GM18861 (cell line): ENCODE results near the gene H2AZ2.
A peak's percentile ranks its signal among the peaks of the same experiment; 100 is the strongest.
"Not testable (repeated sequence)": the region's sequence is repeated elsewhere in the genome, so short reads cannot be mapped to it uniquely, and the experiment has no call there.

Source experiments
- ATAC-seq: cut with Tn5 transposase; IDR thresholded peaks from one replicate; pipeline ENCODE4 v1.9.1; 2021; ENCODE audit not compliant: unreplicated experiment

Gene H2AZ2

DNA sequence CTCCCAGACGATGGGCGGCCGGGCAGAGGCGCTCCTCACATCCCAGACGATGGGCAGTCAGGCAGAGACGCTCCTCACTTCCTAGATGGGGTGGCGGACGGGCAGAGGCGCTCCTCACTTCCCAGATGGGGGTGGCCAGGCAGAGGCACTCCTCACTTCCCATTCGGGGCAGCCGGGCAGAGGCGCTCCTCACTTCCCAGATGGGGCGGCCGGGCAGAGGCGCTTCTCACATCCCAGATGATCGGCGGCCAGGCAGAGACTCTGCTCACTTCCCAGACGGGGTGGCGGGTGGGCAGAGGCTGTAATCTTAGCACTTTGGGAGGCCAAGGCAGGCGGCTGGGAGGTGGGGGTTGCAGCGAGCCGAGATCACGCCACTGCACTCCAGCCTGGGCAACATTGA, 24.0 kb upstream of the H2AZ2 start:
- ATAC-seq = not testable (repeated sequence)

- ATAC-seq = not testable (repeated sequence)
Observed at GRCh38 chr7:44870780-44871179, 22.9 kb upstream of the H2AZ2 start.

DNA sequence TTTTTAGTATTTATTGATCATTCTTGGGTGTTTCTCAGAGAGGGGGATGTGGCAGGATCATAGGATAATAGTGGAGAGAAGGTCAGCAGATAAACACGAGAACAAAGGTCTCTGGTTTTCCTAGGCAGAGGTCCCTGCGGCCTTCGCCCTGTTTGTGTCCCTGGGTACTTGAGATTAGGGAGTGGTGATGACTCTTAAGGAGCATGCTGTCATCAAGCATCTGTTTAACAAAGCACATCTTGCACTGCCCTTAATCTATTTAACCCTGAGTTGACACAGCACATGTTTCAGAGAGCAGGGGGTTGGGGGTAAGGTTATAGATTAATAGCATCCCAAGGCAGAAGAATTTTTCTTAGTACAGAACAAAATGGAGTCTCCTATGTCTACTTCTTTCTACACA, 22.4 kb upstream of the H2AZ2 start:
- ATAC-seq = not testable (repeated sequence)

- no peak for ATAC-seq
Observed at GRCh38 chr7:44867073-44867995, 19.4 kb upstream of the H2AZ2 start.

DNA sequence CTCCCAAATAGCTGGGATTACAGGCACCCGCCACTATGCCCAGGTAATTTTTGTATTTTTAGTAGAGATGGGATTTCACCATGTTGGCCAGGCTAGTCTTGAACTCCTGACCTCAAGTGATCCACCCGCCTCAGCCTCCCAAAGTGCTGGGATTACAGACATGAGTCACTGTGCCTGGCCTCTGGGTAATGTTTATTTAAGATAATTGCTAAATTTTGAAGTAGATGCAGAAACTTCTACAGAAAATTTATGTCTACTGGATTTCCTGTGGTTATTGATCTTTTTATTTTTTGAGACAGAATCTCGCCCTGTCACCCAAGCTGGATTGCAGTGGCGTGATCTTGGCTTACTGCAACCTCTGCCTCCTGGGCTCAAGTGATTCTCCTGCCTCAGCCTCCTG, 14.1 kb upstream of the H2AZ2 start:
- not testable (repeated sequence) for ATAC-seq

DNA sequence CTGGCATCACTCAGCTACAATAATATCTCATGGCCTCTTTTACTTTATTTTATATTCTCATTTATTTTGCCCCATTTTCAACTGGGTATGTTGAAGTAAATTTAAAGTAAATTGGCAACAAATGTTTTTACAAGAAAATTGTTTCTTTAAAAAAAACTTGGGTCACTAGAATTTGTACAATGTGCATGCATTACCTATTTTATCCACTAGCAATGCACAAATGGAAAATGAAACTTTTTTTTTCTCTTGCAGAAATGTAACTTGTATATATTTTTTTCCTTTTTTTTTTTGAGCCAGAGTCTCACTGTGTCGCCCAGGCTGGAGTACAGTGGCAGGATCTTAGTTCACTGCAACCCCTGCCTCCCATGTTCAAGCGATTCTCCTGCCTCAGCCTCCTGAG, 10.3 kb upstream of the H2AZ2 start:
- no peak for ATAC-seq

DNA sequence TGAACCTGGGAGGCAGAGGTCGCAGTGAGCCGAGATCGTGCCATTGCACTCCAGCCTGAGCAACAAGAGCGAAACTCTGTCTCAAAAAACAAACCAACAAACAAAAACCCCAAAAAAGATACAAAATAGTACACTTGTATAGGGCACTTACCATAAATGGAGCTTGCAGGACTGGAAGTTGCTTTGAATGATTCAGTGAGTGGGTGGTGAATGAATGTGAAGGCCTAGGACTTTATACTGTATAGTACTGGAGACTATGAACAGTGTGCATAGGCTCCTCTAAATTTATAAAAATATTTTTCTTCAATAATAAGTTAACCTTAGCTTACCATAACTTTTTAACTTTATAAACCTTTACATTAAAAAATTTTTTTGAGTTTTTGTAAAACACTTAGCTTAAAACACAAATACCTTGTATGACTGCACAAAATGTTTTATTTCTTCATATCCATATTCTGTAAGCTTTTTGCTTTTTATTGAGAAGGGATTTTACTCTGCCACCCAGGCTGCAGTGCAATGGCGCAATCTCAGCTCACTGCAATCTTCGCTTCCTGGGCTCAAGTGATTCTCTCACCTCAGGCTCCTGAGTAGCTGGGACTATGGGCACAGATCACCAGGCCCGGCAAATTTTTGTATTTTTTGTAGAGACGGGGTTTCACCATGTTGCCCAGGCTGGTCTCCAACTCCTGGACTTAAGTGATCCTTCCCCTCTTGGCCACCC, 6.9 kb upstream of the H2AZ2 start:
- no peak for ATAC-seq

- no peak for ATAC-seq
Observed at GRCh38 chr7:44853391-44853790, 5.5 kb upstream of the H2AZ2 start.

GRCh38 chr7:44852590-44852989, 4.7 kb upstream of the H2AZ2 start:
- ATAC-seq = no peak

DNA sequence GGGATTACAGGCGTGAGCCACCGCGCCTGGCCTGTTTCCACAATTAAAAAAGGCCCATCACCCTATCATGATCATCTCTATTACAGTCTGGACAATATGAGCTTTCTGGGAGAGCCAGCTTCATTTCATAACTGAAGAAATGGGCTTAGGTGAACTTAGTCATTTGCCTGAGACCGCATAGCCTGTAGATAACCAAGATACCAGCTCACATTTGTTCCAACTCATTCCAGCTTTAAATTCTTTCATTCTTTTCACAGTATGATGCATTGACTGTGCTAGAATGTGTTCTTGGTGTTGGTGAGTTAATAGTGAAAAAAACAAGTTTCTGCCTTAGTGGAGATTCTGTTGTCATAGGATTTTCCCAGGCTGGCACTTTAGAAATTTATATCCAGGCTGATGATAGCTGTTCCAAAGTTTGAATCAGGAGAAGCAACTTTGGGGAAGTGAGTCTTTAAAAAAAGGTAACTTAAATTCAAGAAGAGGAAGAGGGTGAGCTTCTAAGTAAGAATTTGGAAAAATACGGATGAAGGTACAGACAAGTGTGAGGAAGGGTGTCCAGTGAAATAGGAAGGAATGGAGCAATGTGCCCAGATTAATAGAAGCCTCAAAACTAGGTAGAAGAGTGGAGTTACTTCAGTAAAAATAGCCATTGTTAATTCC, 2.1 kb upstream of the H2AZ2 start:
- no peak for ATAC-seq

DNA sequence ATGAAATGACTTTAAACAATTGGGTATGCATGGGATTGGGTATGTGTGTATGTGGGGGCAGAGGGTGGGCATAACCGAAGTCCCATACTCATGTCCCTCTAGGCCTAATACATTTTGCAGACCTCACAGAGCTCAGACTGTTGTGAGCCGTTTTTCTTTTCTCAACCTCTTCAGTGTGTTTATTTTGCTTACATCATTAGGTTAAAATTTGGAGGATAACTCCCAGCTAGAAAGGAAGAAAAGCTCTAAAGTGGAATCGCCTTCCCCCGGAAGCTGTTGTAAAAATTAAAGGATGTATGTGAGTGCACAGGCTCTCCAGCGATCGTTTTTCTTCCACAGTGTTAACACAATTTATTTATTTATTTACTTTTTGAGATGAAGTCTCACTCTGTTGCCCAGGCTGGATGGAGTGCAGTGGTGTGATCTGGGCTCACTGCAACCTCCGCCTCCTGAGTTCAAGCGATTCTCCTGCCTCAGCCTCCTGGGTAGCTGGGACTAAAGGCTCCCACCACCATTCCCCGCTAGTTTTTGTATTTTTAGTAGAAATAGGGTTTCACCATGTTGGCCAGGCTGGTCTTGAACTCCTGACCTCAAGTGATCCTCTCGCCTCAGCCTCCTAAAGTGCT, 1.5 kb upstream of the H2AZ2 start:
- ATAC-seq = no peak

- ATAC-seq = peak; percentile 57
Observed at GRCh38 chr7:44847509-44847919, 373 bp downstream of the H2AZ2 start.

GRCh38 chr7:44846816-44847508, 925 bp downstream of the H2AZ2 start:
- no peak for ATAC-seq

GRCh38 chr7:44846390-44846789, 1.5 kb downstream of the H2AZ2 start:
- not testable (repeated sequence) for ATAC-seq

GRCh38 chr7:44845451-44845850, 2.4 kb downstream of the H2AZ2 start:
- no peak for ATAC-seq

DNA sequence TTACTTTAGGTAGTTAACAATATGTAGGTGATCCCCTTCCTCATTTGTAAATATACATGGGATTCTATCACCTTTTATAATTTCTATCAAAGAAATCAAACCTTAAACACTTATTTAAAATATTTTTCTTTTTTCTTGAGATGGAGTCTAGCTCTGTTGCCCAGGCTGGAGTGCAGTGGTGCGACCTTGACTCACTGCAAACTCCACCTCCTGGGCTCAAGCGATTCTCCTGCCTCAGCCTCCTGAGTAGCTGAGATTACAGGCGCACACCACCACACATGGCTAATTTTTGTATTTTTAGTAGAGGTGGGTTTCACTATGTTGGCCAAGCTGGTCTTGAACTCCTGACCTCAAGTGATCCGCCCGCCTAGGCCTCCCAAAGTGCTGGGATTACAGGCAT, 4.4 kb downstream of the H2AZ2 start:
- ATAC-seq = not testable (repeated sequence)

DNA sequence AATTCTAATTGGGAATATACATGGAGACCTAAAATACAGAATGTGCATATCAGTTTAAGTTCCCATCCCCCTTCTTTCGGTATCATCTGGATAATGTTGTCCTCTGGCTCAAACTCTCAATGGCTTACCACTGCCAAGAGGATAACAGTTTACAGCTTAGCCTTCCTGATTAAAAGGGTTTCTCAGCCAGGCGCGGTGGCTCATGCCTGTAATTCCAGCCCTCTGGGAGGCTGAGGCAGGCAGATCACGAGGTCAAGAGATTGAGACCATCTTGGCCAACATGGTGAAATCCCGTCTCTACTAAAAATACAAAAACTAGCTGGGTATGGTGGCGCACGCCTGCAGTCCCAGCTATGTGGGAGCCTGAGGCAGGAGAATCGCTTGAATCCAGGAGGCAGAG, 5.2 kb downstream of the H2AZ2 start:
- not testable (repeated sequence) for ATAC-seq

GRCh38 chr7:44838751-44839150, 9.1 kb downstream of the H2AZ2 start:
- ATAC-seq = no peak

DNA sequence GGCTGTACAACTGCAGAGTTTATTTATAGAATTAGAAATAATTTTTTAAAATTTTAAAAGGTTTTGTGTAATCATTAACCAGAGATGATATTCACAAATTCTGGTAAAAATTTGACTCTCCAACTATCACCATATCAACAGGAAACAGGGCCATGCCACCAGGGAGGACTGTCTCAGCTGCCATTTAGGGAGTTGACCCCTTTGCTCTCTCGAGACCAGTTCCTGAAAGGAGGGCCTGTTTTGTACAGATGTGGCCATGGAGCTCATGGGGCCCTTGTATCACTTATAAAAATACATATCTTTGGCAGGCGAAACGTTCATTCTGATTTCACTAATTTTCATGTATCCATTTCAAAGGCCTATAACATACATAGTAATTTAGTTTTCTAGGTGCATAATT, 20.3 kb downstream of the H2AZ2 start:
- no peak for ATAC-seq

GRCh38 chr7:44824894-44825526, 22.9 kb downstream of the H2AZ2 start:
- ATAC-seq = no peak
